NCI-H345 (cell line): ENCODE measurements around the gene PPM1M.
A peak's percentile ranks its signal among the peaks of the same experiment; 100 is the strongest.

ENCODE experiments used
- DNase-seq: peaks from one replicate; lab custom pipeline; 2025; lab: John Stamatoyannopoulos, UW

The PPM1M gene

GRCh38 chr3:52216585-52217408, 28.8 kb upstream of the PPM1M start:
- no peak for DNase-seq

DNA sequence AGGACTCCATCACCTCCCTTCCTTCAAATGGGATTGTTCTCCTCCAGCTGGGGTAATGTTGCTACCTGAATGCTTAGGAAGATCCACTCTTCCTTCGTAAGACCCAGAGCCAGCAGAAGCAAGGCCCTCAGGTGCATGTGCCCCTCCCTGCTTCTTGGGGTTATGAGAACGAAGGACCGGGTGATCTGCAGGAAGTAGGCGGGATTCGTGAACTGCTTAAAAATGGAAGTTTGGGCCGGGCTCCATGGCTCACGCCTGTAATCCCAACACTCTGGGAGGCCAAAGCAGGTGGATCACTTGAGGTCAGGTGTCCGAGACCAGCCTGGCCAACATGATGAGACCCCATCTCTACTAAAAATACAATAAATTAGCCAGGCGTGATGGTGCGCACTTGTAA, 28.2 kb upstream of the PPM1M start:
- no peak for DNase-seq

GRCh38 chr3:52218026-52218425, 27.5 kb upstream of the PPM1M start:
- DNase-seq, result no peak

- no peak for DNase-seq
Measured at GRCh38 chr3:52218454-52218853, 27.1 kb upstream of the PPM1M start.

GRCh38 chr3:52218937-52219650, 26.5 kb upstream of the PPM1M start:
- no peak for DNase-seq

DNA sequence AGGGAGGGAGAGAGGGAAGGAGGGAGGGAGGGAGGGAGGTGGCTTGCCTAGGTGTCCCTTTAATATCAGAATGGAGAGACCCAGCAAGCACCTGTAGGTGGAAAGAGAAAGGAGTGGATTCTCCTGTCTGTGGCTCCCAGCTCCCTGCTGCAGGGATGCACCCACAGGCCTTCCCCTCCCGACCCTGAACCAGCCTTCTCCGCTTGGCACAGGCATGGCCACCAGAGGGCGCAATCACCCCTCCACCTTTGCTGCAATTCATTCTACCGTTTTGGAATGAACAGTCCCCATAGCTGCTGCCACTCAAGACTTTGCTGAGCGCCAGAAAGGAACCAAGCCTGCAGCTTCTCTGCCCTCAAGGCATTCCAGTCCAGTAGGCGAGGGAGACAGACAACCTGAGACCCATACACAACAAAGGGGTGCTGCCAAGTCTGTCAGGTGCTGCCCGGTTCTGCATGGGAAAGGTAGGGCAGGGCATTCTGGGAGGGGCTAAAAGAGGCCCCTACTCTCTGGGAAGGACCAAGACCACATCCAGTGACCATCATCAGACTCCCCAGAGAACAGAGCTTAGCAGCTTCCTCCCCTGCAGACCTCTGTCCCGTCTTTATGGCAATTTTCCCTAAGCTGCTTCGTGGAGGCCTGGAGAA, 25.1 kb upstream of the PPM1M start:
- peak; percentile 66 for DNase-seq

DNA sequence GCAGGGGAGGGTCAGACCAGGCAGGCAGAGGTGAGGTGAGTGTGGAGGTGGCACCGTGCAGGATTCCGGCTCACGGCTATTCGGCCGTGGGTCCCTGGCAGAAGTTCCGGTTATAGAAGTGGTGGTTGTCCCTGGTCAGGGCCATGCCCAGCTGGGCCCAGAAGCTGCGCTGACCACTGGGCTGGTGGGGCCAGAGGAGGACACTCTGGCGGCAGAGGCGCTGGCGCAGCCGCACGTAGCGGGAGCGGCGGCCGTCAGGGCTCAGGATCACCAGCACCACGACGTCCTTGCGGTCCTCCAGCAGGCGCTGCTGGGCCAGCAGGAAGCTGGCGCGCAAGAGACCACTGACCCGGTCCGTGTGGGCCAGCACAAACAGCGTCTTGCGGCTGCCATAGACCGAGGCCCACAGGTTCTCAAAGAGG, 24.4 kb upstream of the PPM1M start:
- no peak for DNase-seq

DNA sequence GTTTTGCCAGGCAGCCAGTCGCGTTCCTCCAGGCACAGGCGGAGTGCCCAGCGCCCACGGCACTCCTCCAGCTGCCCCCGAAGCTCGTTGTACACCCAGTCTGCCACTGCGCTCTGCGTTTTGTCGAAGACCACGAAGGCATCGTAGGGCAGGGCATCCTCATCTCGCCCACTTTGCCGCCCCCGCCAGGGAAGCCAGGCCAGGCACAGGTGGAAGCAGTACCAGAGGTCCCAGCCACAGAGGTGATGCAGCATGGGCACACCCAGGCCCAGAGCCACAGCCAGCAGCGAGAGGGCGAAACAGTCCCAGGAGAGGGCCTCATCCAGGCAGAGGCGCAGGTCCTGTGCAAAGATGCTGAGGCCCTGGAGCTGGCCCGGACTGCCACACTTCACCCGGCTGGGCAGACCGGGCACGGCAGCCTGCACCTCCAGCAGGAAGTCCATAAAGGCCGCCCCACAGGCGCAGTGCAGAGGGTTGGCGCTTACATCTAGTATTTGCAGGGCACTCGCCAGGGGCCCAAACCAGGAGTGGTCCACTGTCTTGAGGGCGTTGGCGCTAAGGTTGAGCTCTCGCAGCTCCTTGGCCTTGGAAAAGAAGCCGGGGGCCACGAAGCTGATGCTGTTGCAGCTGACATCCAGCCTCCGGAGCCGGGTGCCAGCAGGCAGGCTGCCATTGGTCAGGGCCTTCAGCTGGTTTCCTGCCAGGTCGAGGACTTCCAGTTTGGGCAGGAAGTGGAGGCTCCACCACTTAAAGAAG, 23.8 kb upstream of the PPM1M start:
- DNase-seq, result no peak

DNA sequence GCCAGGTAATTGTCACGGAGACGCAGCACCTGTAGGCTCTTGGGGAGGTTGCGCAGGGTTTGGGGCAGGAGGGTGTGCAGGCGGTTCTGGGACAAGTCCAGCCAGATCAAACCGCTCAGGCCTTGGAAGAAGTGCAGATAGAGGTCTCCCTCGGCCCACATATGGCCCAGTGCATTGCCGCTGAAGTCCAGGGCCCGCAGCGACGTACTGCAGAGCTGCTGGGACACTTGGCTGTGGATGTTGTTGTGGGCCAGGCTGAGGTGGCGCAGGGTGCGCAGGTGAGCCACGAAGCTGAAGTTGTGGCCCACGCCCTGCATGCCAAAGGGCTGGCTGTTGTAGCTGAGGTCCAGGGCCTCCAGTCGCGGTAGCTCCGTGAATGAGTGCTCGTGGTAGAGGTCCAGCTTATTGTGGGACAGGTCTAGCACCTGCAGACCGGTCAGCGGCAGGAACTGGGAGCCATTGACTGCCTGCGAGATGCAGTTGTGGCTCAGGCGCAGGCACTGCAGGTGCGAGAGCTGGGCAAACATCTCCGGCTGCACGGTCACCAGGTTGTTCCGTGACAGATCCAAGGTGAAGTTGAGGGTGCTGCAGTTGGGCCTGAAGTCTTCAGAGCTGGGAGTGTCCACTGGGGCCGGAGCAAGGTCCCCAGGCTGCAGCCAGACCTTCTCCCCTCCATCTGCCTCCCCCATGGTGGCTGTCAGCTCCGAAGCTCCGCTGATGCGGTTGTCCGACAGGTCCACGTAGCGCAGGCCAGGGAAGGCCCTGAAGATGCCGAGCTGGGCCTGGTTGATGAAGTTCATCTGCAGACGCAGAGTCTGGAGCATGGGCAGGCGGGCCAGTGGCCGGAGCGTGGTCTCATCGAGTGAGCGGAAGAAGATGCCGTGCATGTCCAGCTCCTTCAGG, 23.0 kb upstream of the PPM1M start:
- no peak for DNase-seq

GRCh38 chr3:52223449-52224408, 21.8 kb upstream of the PPM1M start:
- DNase-seq, result no peak

DNA sequence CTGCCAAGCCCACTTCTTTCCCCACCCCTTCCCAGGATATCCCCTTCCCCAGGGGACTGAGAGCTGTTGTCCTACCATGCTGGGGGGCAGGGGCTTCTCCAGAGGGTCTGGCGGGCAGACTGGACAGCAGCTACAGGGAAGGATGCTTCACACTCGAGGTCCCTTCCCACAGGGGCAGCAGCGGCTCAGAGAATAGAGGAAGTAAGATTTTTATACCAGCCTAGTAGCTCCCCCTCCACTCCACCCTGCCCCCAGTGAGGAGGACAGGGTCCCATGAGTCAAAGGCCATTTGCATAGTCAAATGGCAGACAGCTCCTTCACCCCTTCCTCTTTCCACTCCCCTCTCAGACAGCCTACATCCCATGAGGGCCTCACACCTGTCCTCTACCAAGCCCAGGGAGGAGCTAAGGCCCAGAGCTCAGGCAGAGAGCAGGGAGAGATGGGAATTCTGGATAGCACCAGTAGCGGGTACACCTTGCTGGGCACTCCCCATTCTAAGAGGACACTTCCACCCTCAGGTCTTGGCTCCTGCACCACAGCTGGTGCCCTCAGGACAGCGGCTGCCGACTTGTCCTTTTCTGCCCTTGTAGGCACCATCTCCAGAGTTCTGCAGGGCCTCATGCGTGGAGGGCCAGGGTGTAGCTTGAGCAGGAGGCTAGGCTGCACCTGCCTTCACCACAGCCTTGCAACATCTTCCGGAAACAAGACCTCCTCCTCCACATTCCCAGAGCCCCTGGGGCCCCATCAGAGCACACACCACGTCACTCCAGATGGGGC, 19.9 kb upstream of the PPM1M start, which contains the start of gene TLR9:
Gene TLR9 (minus strand): TSS at position 194 of the 777 bp plus-strand sequence. CDS start 116 bp downstream, at position 78.
- no peak for DNase-seq

- no peak for DNase-seq
Measured at GRCh38 chr3:52226229-52226817, 19.2 kb upstream of the PPM1M start.

DNA sequence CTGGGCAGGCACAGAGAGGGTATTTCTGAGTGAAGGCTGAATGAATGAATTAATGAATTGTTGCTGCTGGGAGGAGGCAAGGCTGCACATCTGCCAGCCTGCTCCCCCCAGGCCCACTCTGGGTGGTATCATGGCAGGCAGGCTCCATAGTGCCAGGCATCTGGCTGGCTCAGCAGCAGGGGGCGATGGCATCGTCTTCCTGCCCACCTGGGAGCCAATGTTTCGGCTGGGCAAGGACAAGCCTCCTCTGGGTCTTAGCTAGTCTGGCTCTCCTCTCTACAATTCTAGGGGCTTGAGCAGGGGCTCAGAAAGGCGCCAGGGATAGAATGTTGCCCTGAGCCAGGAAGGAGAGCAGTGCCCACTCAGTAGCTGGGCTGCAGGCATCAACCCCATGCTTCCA, 18.4 kb upstream of the PPM1M start:
- no peak for DNase-seq

GRCh38 chr3:52227766-52228165, 17.8 kb upstream of the PPM1M start:
- no peak for DNase-seq

DNA sequence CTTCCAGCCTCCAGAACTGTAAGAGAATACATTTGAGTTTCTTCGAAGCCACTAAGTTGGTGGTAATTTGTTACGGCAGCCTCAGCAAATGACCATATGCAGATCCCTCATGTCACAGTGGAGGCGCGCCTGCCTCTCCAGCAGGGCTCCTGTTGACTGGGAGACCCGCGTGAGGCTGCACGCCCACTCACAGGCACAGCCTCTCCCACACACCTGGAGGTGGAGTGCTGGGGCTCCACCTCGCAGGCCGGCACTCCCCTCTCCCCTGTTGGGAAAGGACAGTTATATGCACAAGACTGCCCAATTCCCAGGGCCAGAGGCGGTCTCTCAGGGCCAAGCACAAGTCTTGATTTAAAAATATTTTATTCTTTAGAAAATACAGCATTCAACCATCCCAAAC, 17.3 kb upstream of the PPM1M start:
- DNase-seq, result no peak

- no peak for DNase-seq
Measured at GRCh38 chr3:52228751-52229291, 16.7 kb upstream of the PPM1M start.

- no peak for DNase-seq
Measured at GRCh38 chr3:52229656-52230055, 15.9 kb upstream of the PPM1M start.

- DNase-seq, result no peak
Measured at GRCh38 chr3:52230461-52230860, 15.1 kb upstream of the PPM1M start.
